H1 (cell line): ENCODE measurements around the gene ETF1. TPM values are rescaled to one million over a fixed set of nuclear protein-coding genes. Genes with fewer than 3 reads are reported as not detected.

ENCODE experiments used
- ASH2L ChIP-seq: fragments of 200-600, 300-600 bp; sonication (generic); IDR thresholded peaks from one replicate; pipeline ENCODE4 v1.7.1; 2017; ENCODE audit warnings: low read length
- CEBPB ChIP-seq: IDR thresholded peaks from 2 replicates; pipeline ENCODE4 v1.6.1; 2012; ENCODE audit warnings: low read depth, low read length
- CHD2 ChIP-seq: IDR thresholded peaks from 2 replicates; pipeline ENCODE4 v1.6.1; 2012; ENCODE audit warnings: low read length, improper control_type of control experiment
- CTCF ChIP-seq, 3 experiments: IDR thresholded peaks; 1 replicate in 2 of 3; 2 replicates in 1 of 3; pipeline versions ENCODE4 v1.5.1 to v1.6.1; 2011; ENCODE audit warnings: low read length in 3 of 3, mild to moderate bottlenecking in 3 of 3, inconsistent platforms in 2 of 3, low read depth in 1 of 3, moderate library complexity in 1 of 3; ENCODE audit not compliant: insufficient read depth in 1 of 3; ENCODE audit errors: control extremely low read depth in 1 of 3
- EZH2 ChIP-seq: fragments of 200-600 bp; sonication (generic); IDR thresholded peaks from 2 replicates; pipeline ENCODE4 v1.7.1; 2012; ENCODE audit warnings: low read depth, mild to moderate bottlenecking, moderate library complexity, low read length, inconsistent platforms; ENCODE audit not compliant: severe bottlenecking
- MAFK ChIP-seq: IDR thresholded peaks from 2 replicates; pipeline ENCODE4 v1.6.1; 2012; ENCODE audit warnings: low read depth, mild to moderate bottlenecking, improper control_type of control experiment, low read length
- POLR2A ChIP-seq, 2 experiments: IDR thresholded peaks; 1 replicate in 1 of 2; 2 replicates in 1 of 2; pipeline ENCODE4 v1.6.1; 2011; ENCODE audit warnings: low read depth in 2 of 2, low read length in 2 of 2, mild to moderate bottlenecking in 2 of 2; ENCODE audit errors: control extremely low read depth in 1 of 2
- TAF7 ChIP-seq: optimal IDR thresholded peaks from 2 replicates; pipeline ENCODE3; 2011; ENCODE audit warnings: low read depth, mild to moderate bottlenecking, inconsistent platforms, low read length, moderate library complexity, borderline replicate concordance
- polyA plus RNA-seq, 7 experiments: library from polyadenylated mRNA; depleted of rRNA in 3 of 7; stranded (reverse) in 5 of 7; unstranded in 2 of 7; fragments of >200 nt in 5 of 7; fragments of 200-250 nt in 2 of 7; gene quantifications; 1 replicate in 5 of 7; 2 replicates in 1 of 7; 4 replicates in 1 of 7; pipeline versions ENCODE4 v1.2.1 to v1.2.3, GENCODE V29; 2011 to 2013; ENCODE audit warnings: missing spikeins in 2 of 7, mixed read lengths in 2 of 7
- total RNA-seq: library from RNA; stranded (reverse); fragmentation: NEBNext Ultra II Directional; extraction: Animal tissue kit (Norgen Biotek cat#: 25700); gene quantifications from 2 replicates; pipeline ENCODE4 v1.2.1, GENCODE V29; 2021

ETF1 gene
- total and polyA plus RNA-seq, 2 of the 8 experiments (the other 6 are each of a cell fraction or from before 2014, with no cell fraction given): 50.5 to 168 TPM

GRCh38 chr5:138577452-138577851, 34.4 kb upstream of the ETF1 start (continued):
- TF ChIP-seq MAFK: no peak
- TF ChIP-seq CHD2: no peak
- TF ChIP-seq TAF7: no peak
- no peak for TF ChIP-seq CTCF (IDR thresholded peaks at IDR 0.05; ENCODE audit: control extremely low read depth in 1 of 3, insufficient read depth in 1 of 3, low read depth in 1 of 3, low read length in 3 of 3)
- no peak for TF ChIP-seq CEBPB
- no peak for TF ChIP-seq POLR2A (IDR thresholded peaks at IDR 0.05; ENCODE audit: control extremely low read depth in 1 of 2, low read depth in 2 of 2, low read length in 2 of 2)
- TF ChIP-seq ASH2L: no peak
- no peak for TF ChIP-seq EZH2
